C4-2B (cell line): ENCODE data around the gene SETMAR.

Source experiments
- H3K27ac ChIP-seq: fragments of 450-650 bp; 2 replicates; pipeline ENCODE4 v1.5.1; 2017
- ZFX ChIP-seq: fragments of 450-650 bp; IDR thresholded peaks from 2 replicates; pipeline ENCODE4 v1.6.1; 2017
- TF ChIP-seq, protein P1 (sequence below): fragments of 450-650 bp; conservative IDR thresholded peaks from 2 replicates; pipeline ENCODE4 v1.5.1; 2017; ENCODE audit warnings: mild to moderate bottlenecking

Gene SETMAR

DNA sequence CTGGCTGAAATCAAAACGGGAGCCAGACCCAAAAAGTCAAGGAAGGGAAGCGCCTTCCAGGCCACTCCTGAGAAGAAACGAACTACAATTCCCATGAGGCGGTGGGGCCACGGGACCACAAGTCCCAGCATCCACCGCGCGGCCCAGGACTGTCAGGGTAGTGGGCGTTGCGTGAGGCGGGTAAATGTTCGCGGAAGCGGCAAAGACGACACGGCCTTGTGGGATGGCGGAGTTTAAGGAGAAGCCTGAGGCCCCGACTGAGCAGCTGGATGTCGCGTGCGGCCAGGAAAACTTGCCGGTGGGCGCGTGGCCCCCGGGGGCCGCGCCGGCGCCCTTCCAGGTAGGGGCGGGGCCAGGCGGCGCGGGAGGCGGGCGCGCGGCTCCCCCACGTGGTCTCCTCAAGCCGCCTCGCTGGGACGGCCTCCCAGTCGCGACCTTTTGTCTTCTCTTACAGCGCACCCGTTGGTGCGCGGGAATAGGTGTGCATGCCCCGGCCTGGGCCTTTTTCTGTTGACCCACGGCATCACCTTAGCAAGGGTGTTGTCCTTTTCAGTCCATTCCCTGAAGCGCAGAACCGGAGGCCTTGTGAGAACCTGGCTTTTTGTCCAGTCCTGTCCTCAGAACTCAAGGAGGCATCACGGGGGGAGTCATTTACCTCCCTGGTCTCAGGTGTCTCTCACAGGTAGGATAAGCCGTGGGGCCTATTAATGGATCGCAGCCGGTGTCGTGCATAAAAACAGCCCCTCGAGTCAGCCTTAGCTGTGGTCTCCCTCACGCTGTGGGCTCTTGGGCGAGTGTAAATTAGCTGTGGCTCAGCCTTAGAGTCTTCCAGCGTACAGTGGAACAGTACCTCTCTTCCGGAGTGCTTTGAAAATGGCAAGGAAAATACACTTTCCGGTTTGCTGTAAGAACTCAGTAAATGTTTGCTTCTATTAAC, at the start of gene SETMAR:
Gene SETMAR (plus strand): TSS at position 183 of the 937 bp plus-strand sequence. CDS start 2 bp downstream, at position 185.
- TF ChIP-seq, protein P1, sequence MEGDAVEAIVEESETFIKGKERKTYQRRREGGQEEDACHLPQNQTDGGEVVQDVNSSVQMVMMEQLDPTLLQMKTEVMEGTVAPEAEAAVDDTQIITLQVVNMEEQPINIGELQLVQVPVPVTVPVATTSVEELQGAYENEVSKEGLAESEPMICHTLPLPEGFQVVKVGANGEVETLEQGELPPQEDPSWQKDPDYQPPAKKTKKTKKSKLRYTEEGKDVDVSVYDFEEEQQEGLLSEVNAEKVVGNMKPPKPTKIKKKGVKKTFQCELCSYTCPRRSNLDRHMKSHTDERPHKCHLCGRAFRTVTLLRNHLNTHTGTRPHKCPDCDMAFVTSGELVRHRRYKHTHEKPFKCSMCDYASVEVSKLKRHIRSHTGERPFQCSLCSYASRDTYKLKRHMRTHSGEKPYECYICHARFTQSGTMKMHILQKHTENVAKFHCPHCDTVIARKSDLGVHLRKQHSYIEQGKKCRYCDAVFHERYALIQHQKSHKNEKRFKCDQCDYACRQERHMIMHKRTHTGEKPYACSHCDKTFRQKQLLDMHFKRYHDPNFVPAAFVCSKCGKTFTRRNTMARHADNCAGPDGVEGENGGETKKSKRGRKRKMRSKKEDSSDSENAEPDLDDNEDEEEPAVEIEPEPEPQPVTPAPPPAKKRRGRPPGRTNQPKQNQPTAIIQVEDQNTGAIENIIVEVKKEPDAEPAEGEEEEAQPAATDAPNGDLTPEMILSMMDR: no peak
- TF ChIP-seq ZFX: peak; percentile 69
- H3K27ac ChIP-seq: peak within 1 kb of the TSS; percentile 89

DNA sequence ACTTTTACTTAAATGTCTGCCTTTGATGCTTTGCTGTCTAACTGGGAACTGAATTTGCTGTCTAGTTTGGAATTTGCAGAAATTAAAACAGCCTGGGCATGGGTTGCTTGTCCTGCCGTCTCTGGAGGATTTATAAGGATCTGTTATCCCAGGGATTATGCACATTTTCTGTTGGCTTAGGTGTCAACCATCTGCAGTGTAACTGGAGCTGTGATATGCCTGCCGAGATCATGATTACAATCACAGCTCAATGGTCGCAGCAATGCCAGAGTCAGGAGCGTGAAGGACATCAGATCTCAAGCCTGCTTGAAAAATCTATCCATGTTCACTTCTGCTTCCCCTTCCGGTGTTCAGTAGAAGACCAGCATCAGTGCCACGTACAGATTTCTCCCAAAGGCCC, 41.8 kb upstream of the SETMAR start:
- TF ChIP-seq, protein P1: no peak
- TF ChIP-seq ZFX: no peak
- H3K27ac ChIP-seq: no peak overlapping the region

DNA sequence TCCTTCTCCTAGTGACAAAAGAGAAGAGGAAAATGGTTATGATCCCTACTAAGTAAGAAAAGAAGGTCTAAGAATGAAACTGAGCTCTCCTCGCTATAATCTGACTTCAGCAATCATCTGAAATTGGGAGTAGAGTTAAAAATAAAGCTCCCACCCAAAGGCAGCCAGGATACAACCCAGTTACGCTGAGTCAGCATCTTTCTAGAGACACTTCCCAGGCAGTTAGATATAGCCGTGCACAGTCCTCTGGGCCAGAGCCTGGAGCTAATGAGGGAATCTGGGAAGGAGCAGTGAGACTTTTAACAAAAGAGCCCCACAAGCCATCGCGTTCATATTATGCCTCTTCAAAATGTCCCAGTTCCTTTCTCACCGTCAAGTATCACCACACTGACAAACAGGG, 39.1 kb upstream of the SETMAR start:
- TF ChIP-seq, protein P1: no peak
- TF ChIP-seq ZFX: no peak
- no peak overlapping the region for H3K27ac ChIP-seq

DNA sequence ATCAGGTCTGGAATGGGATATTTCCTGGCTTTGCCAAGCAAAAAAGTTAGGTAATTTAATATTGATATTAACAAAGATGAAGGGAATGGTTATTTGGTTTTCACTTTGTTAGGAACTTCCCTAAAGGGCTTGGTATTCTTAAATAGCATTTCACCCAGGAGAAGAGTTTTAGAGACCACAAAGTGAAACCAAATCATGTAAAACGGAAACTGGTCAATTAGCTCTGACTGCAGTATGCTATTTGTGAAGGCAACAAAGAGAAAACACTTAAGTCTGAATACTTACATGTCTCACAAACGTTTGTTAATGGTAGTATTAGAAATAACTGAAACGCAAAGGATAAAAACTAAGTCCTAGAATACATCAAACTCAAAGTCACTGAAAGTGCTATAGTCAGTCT, 32.4 kb upstream of the SETMAR start:
- TF ChIP-seq ZFX: no peak
- TF ChIP-seq, protein P1: no peak

DNA sequence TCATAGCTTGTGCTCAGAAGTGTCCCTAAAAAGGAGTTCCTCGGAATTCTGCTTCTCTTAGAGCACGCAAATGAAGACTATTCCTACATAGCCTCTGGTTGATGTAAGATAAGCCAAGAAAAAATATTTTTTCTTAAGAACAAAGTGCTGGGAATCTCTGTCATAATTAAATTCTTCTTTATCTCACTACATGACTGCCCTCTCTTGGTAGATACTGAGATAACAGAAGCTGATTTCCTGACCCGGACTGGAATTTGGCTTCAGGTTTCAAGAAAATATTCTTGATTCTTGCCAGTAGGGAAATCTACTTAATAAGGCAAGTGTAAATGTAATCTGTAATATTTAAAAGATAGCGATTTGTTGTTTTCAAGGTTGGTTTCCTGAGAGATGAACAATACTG, 31.3 kb upstream of the SETMAR start:
- TF ChIP-seq ZFX: no peak
- TF ChIP-seq, protein P1: peak; percentile 76
- no peak overlapping the region for H3K27ac ChIP-seq

More for the DNA sequence above, 32.4 kb upstream of the SETMAR start:
- no peak overlapping the region for H3K27ac ChIP-seq

DNA sequence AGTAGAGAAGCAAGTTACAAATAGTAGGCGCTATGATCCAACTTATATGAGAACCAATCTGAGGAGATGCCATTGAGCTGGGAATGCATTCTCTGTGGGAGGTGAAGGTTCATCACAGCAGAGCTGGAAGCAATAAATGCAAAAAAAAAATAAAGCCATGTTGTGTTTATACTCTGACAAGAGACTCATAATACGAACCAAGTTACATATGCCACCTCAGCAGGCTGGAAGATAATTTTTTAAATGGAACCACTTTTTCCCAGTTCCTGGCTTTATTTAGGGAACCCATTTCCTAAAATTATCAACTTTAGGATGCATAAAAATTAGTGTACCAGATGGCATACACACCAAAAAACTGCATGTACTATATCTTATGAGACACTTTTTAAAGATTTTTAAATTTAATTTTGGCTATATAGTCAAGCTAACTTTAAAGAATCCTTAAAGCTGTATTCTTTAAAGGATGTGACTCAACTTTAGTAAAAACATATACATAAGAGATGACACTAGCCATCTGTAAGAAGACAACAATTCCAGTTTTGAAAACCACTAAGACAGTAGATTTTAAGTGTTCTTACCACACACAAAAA, 23.6 kb upstream of the SETMAR start:
- no peak overlapping the region for H3K27ac ChIP-seq
- TF ChIP-seq, protein P1: no peak
- no peak for TF ChIP-seq ZFX

DNA sequence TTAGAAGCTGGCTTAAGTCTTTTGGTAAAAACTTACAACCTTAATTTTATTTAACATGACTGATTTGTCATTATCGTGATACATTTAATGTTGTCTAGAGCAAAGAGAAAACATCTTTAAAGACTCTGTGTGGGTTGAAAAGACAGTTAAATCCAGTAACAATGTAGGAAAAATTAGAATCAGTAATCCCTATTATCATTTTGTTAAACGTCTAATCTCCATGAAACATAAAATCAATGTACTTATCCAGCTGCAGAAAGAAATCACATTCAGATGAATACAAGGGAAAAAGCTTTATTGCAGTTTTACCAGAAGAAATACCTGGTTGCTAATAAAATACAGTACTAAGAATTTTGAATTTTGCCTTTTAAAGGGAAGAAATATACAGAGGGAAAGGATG, 21.2 kb upstream of the SETMAR start:
- TF ChIP-seq, protein P1: no peak
- TF ChIP-seq ZFX: no peak
- H3K27ac ChIP-seq: no peak overlapping the region
